SK-N-MC (cell line): ENCODE data around the gene ATP13A2.

Experiments
- DNase-seq: peaks from one replicate; pipeline ENCODE4 v3.0.0-alpha.2; 2011; ENCODE audit warnings: low read depth, low spot score
- H3K27ac ChIP-seq: fragments of 200-600 bp; sonication (generic); 2 replicates; pipeline ENCODE4 v1.5.1; 2016; ENCODE audit warnings: mixed run types
- H3K36me3 ChIP-seq: fragments of 200-600 bp; sonication (generic); 2 replicates; pipeline ENCODE4 v1.6.1; 2017; ENCODE audit warnings: antibody characterized with exemption, low read length, mixed read lengths; ENCODE audit not compliant: insufficient read depth
- H3K4me3 ChIP-seq: fragments of 200-600 bp; sonication (generic); 2 replicates; pipeline ENCODE4 v1.5.1; 2016
- H3K9ac ChIP-seq: fragments of 200-600 bp; sonication (generic); 2 replicates; pipeline ENCODE4 v1.8.0; 2017; ENCODE audit warnings: mixed run types, mixed read lengths; ENCODE audit not compliant: insufficient read length
- H3K9me3 ChIP-seq: fragments of 200-600 bp; sonication (generic); 2 replicates; pipeline ENCODE4 v1.6.1; 2017; ENCODE audit warnings: low read depth, mild to moderate bottlenecking, antibody characterized with exemption, low read length, moderate library complexity, mixed read lengths
- EZH2 ChIP-seq: fragments of 200-600 bp; sonication (generic); IDR thresholded peaks from one replicate; pipeline ENCODE4 v1.6.1; 2017; ENCODE audit warnings: antibody characterized with exemption
- FOXP2 ChIP-seq: optimal IDR thresholded peaks from 2 replicates; pipeline ENCODE3; 2011; ENCODE audit warnings: mild to moderate bottlenecking, moderate library complexity; ENCODE audit not compliant: insufficient read depth; ENCODE audit errors: extremely low read length, control extremely low read depth
- POLR2AphosphoS5 ChIP-seq: IDR thresholded peaks from 2 replicates; pipeline ENCODE4 v1.6.1; 2012; ENCODE audit warnings: mild to moderate bottlenecking, low read depth, low read length, borderline replicate concordance

Gene ATP13A2

GRCh38 chr1:17005365-17005740 lies 6.4 kb downstream of the ATP13A2 start:
- no peak for DNase-seq
- Histone ChIP-seq H3K9ac (no peak overlapping the region), H3K9me3 (no peaks in the 10 kb centered on the region), H3K36me3 (peaks cover 10% of the 10 kb centered on the region; the same call in 1 of the 2 replicates), H3K27ac (no peak overlapping the region), H3K4me3 (no peak overlapping the region)
- TF ChIP-seq POLR2AphosphoS5 (no peak), EZH2 (no peak), FOXP2 (no peak)

GRCh38 chr1:17004466-17005364 lies 7.0 kb downstream of the ATP13A2 start:
- H3K36me3 ChIP-seq, result peaks cover 10% of the 10 kb centered on the region; the same call in 1 of the 2 replicates

GRCh38 chr1:17002524-17002902 lies 9.2 kb downstream of the ATP13A2 start:
- DNase-seq, result no peak
- TF ChIP-seq POLR2AphosphoS5 (no peak), EZH2 (no peak), FOXP2 (no peak)

More at GRCh38 chr1:17004466-17005364, 7.0 kb downstream of the ATP13A2 start:
- TF ChIP-seq EZH2 (no peak), POLR2AphosphoS5 (no peak), FOXP2 (no peak)
- Histone ChIP-seq H3K27ac (no peak overlapping the region), H3K9ac (no peak overlapping the region), H3K9me3 (no peaks in the 10 kb centered on the region), H3K4me3 (no peak overlapping the region)
- DNase-seq, result no peak

GRCh38 chr1:17001760-17002523 lies 9.8 kb downstream of the ATP13A2 start:
- no peak overlapping the region for H3K4me3 ChIP-seq
- TF ChIP-seq POLR2AphosphoS5, result no peak
- no peak for TF ChIP-seq FOXP2
- no peak for DNase-seq
- H3K9me3 ChIP-seq, result no peaks in the 10 kb centered on the region
- H3K27ac ChIP-seq, result no peak overlapping the region
- H3K36me3 ChIP-seq, result peaks cover 10% of the 10 kb centered on the region; the same call in 1 of the 2 replicates
- H3K9ac ChIP-seq, result no peak overlapping the region

More at GRCh38 chr1:17002524-17002902, 9.2 kb downstream of the ATP13A2 start:
- Histone ChIP-seq H3K4me3 (no peak overlapping the region), H3K9ac (no peak overlapping the region), H3K36me3 (peaks cover 10% of the 10 kb centered on the region; the same call in 1 of the 2 replicates), H3K27ac (no peak overlapping the region), H3K9me3 (no peaks in the 10 kb centered on the region)

GRCh38 chr1:16999863-17000262 lies 11.9 kb downstream of the ATP13A2 start:
- no peak for TF ChIP-seq EZH2
- TF ChIP-seq POLR2AphosphoS5, result no peak
- TF ChIP-seq FOXP2, result no peak
- Histone ChIP-seq H3K36me3 (peaks cover 10% of the 10 kb centered on the region; the same call in 1 of the 2 replicates), H3K4me3 (no peak overlapping the region), H3K9me3 (no peaks in the 10 kb centered on the region), H3K9ac (no peak overlapping the region), H3K27ac (no peak overlapping the region)
- DNase-seq, result no peak

GRCh38 chr1:16998589-16998988 lies 13.1 kb downstream of the ATP13A2 start:
- Histone ChIP-seq H3K36me3 (peaks cover 10% of the 10 kb centered on the region; the same call in 1 of the 2 replicates), H3K4me3 (no peak overlapping the region), H3K9ac (no peak overlapping the region), H3K27ac (no peak overlapping the region), H3K9me3 (no peaks in the 10 kb centered on the region)
- TF ChIP-seq FOXP2 (no peak), EZH2 (no peak), POLR2AphosphoS5 (no peak)
- no peak for DNase-seq

- Histone ChIP-seq H3K9ac (no peak overlapping the region), H3K4me3 (no peak overlapping the region), H3K9me3 (no peaks in the 10 kb centered on the region), H3K36me3 (peaks cover 2% of the 10 kb centered on the region; the same call in 1 of the 2 replicates), H3K27ac (no peak overlapping the region)
- no peak for DNase-seq
- no peak for TF ChIP-seq POLR2AphosphoS5
- TF ChIP-seq EZH2, result no peak
- no peak for TF ChIP-seq FOXP2
Observed at GRCh38 chr1:16996845-16997244, 14.9 kb downstream of the ATP13A2 start.

GRCh38 chr1:16993521-16994038 lies 18.1 kb downstream of the ATP13A2 start:
- no peak overlapping the region for H3K9ac ChIP-seq
- no peak for DNase-seq
- H3K36me3 ChIP-seq, result no peaks in the 10 kb centered on the region
- no peak for TF ChIP-seq POLR2AphosphoS5
- no peaks in the 10 kb centered on the region for H3K9me3 ChIP-seq
- H3K4me3 ChIP-seq, result no peak overlapping the region
- H3K27ac ChIP-seq, result no peak overlapping the region
